ENCODE data around the gene MYO15A. TPM values are rescaled to one million over a fixed set of nuclear protein-coding genes. Genes with fewer than 3 reads are reported as not detected.

MYO15A gene
- total and polyA plus RNA-seq, 2 experiments from 2014 or later = 2.4 to 2.8 TPM

GRCh38 chr17:18107971-18108370 is 585 bp upstream of the MYO15A start:
- Histone ChIP-seq H3K36me3 (replicated peaks; ENCODE audit: insufficient read depth, low read depth) (no peaks in the 10 kb centered on the region), H2AFZ (no peak overlapping the region), H3K79me2 (no peaks in the 10 kb centered on the region), H3K4me2 (no peak overlapping the region), H4K20me1 (ENCODE audit: insufficient read depth, poor library complexity, severe bottlenecking) (no peaks in the 10 kb centered on the region), H3K27me3 (no peaks in the 10 kb centered on the region), H3K27ac (no peak overlapping the region), H3K9me2 (replicated peaks; ENCODE audit: insufficient read depth) (no peaks in the 10 kb centered on the region), H3K4me1 (ENCODE audit: insufficient read depth) (no peaks in the 10 kb centered on the region), H3K9me3 (ENCODE audit: low read depth) (no peaks in the 10 kb centered on the region), H3K4me3 (no peak overlapping the region)
- WGBS (ENCODE audit: low lambda C conversion rate, missing lambda C conversion rate) = 91% methylated on average over 6 of the region's 6 CpGs
- no peak for DNase-seq (ENCODE audit: low spot score)
- TF ChIP-seq CTCF (IDR thresholded peaks at IDR 0.05; ENCODE audit: poor library complexity) = no peak
- no peak for TF ChIP-seq EZH2 (IDR thresholded peaks at IDR 0.05; ENCODE audit: borderline replicate concordance)
- no peak for TF ChIP-seq EZH2phosphoT487 (IDR thresholded peaks at IDR 0.05; ENCODE audit: low read depth, severe bottlenecking, unreplicated experiment)

- Histone ChIP-seq H3K27ac (no peak overlapping the region), H4K20me1 (ENCODE audit: insufficient read depth, poor library complexity, severe bottlenecking) (no peaks in the 10 kb centered on the region), H3K4me2 (no peak overlapping the region), H3K9me2 (replicated peaks; ENCODE audit: insufficient read depth) (no peaks in the 10 kb centered on the region), H3K9me3 (ENCODE audit: low read depth) (no peaks in the 10 kb centered on the region), H3K4me1 (ENCODE audit: insufficient read depth) (no peaks in the 10 kb centered on the region), H3K4me3 (no peak overlapping the region), H3K36me3 (replicated peaks; ENCODE audit: insufficient read depth, low read depth) (no peaks in the 10 kb centered on the region), H3K27me3 (no peaks in the 10 kb centered on the region), H3K79me2 (no peaks in the 10 kb centered on the region), H2AFZ (no peak overlapping the region)
- no peak for TF ChIP-seq CTCF (IDR thresholded peaks at IDR 0.05; ENCODE audit: poor library complexity)
- no peak for DNase-seq (ENCODE audit: low spot score)
- 87% methylated on average over 10 of the region's 10 CpGs for WGBS (ENCODE audit: low lambda C conversion rate, missing lambda C conversion rate)
Observed at GRCh38 chr17:18109935-18110485, 1.5 kb downstream of the MYO15A start.

- no peak overlapping the region for H3K4me3 ChIP-seq
- H3K4me2 ChIP-seq = no peak overlapping the region
- WGBS (ENCODE audit: low lambda C conversion rate, missing lambda C conversion rate) = 75% methylated on average over 4 of the region's 4 CpGs
- H4K20me1 ChIP-seq (ENCODE audit: insufficient read depth, poor library complexity, severe bottlenecking) = no peaks in the 10 kb centered on the region
- H2AFZ ChIP-seq = no peak overlapping the region
- no peak for DNase-seq (ENCODE audit: low spot score)
- H3K9me3 ChIP-seq (ENCODE audit: low read depth) = no peaks in the 10 kb centered on the region
- H3K27me3 ChIP-seq = no peaks in the 10 kb centered on the region
- TF ChIP-seq EZH2 (IDR thresholded peaks at IDR 0.05; ENCODE audit: borderline replicate concordance) = no peak
- no peaks in the 10 kb centered on the region for H3K4me1 ChIP-seq (ENCODE audit: insufficient read depth)
- H3K9me2 ChIP-seq (replicated peaks; ENCODE audit: insufficient read depth) = no peaks in the 10 kb centered on the region
- no peaks in the 10 kb centered on the region for H3K36me3 ChIP-seq (replicated peaks; ENCODE audit: insufficient read depth, low read depth)
- no peak overlapping the region for H3K27ac ChIP-seq
- H3K79me2 ChIP-seq = no peaks in the 10 kb centered on the region
Observed at GRCh38 chr17:18110636-18111145, 2.1 kb downstream of the MYO15A start.

- Histone ChIP-seq H3K4me3 (no peak overlapping the region), H3K9me2 (replicated peaks; ENCODE audit: insufficient read depth) (no peaks in the 10 kb centered on the region), H2AFZ (no peak overlapping the region), H3K79me2 (no peaks in the 10 kb centered on the region), H3K27me3 (no peaks in the 10 kb centered on the region), H4K20me1 (ENCODE audit: insufficient read depth, poor library complexity, severe bottlenecking) (no peaks in the 10 kb centered on the region), H3K36me3 (replicated peaks; ENCODE audit: insufficient read depth, low read depth) (no peaks in the 10 kb centered on the region), H3K9me3 (ENCODE audit: low read depth) (no peaks in the 10 kb centered on the region), H3K4me1 (ENCODE audit: insufficient read depth) (no peaks in the 10 kb centered on the region), H3K4me2 (no peak overlapping the region), H3K27ac (no peak overlapping the region)
- no peak for TF ChIP-seq EZH2 (IDR thresholded peaks at IDR 0.05; ENCODE audit: borderline replicate concordance)
- no peak for TF ChIP-seq CTCF (IDR thresholded peaks at IDR 0.05; ENCODE audit: poor library complexity)
- no peak for TF ChIP-seq EZH2phosphoT487 (IDR thresholded peaks at IDR 0.05; ENCODE audit: low read depth, severe bottlenecking, unreplicated experiment)
- no peak for DNase-seq (ENCODE audit: low spot score)
- 85% methylated on average over 6 of the region's 6 CpGs for WGBS (ENCODE audit: low lambda C conversion rate, missing lambda C conversion rate)
Observed at GRCh38 chr17:18111330-18111971, 2.9 kb downstream of the MYO15A start.

Measured in hepatocyte (in vitro differentiated cells).